HG02884 (cell line): Measurements from ENCODE around the gene PGAP1.

Experiments used
- ATAC-seq: cut with Tn5 transposase; IDR thresholded peaks from one replicate; pipeline ENCODE4 v1.9.1; 2021; ENCODE audit warnings: mild to moderate bottlenecking, moderate library complexity; ENCODE audit not compliant: unreplicated experiment

PGAP1 gene

DNA sequence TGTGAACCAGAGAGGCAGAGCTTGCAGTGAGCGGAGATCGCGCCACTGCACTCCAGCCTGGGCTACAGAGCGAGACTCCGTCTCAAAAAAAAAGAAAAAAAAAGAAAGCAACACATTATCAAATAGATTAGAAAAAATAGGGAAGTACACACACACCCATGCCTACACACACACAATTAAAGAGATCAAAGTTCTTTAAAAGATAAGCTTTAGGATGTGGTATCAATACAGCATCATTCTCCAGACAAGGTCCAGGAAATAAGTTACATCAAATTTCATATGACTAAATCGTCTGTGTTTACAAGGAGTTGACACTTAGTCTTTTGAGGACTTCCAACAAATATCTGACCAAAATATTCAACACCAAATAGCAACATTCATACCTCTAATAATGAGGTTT lies 25.7 kb downstream of the PGAP1 start:
- ATAC-seq: no peak

DNA sequence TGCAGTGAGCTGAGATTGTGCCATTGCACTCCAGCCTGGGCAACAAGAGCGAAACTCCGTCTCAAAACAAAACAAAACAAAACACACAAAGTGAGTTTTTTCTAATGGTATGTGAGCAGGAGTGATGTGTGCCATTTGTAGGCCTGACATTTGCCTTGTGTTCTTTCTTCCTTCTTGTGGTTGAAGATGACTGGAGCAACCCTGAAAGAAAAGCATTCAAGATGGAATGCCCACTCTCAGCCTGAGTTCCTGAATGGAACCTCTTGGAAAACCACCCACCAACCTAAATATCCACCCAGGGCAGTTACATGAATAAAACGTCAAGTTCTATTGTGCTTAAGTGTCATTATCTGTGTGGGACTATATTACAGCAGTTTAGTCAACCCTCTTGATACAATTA lies 26.5 kb downstream of the PGAP1 start:
- ATAC-seq: no peak

DNA sequence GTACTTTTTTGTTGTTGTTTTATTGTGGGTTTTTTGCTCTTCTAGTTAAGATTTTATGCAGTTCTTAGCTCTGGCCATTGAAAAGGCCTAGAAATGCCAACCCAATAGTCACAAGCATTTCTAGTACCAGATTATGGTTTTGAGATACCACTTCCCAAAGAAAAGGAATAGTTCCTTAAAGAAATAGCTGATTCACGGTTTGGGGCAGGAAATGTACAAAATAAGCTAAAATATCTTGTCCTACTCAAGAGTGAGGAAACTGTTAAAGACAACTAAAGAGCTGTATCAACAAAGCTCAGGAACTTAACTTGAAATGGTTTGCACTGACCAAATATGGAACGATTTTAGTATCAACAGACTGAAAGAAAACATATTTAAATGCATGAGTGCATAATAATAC lies 35.4 kb downstream of the PGAP1 start:
- ATAC-seq: no peak

DNA sequence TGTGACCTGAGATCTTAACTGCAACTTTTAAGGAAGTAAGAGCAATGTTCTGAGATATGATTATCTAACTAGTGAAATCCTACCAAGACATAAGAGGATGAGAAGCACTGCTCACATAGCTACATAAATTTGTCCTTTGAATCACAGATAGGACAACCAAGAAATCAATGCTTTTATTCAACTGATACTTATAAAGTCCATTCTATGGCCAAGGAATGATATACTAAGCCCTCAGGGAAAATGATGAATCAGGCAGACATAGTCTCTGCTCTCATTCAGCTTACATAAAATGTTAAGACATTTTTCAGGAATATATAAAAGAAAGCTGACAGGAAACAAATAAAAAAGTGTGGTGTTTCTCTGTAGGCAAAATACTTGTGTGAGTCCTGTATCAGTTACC lies 39.1 kb downstream of the PGAP1 start:
- ATAC-seq: no peak

DNA sequence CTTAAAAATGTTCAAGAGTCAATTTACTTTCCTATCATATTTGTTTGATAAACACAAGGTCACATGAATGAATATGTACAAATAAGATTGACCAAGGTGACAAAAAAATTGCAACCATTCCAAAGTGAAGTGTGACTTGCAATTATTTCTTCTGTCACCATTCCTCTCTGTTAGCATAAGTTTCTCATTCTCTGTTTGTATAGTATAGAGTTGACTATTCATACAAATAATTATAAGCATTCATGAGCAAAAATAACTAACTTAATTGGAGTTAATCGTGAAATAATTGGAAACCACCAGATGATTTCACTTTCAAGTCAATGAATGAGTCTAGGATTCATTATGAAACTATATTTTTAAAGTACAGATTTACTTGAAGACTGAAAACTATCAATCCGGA lies 42.1 kb downstream of the PGAP1 start:
- ATAC-seq: no peak

DNA sequence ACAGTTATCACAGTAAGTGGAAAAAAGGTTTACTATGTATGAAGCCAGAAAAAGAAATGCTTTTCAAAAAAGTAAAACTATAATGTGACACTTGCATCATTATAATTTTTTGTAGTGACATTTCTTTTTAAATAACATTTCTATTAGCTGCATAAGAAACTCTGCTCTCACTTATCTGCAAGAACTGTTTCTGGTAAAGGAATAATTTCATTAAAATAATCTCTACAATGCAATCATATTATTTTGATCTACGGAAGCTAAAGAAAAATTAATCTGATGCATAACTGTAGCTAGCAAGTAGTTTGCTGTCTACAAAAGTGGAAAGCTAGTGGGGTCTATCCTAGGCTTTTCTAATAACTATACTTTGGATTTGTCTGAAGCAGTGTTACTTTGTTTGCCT lies 50.1 kb downstream of the PGAP1 start:
- no peak for ATAC-seq

DNA sequence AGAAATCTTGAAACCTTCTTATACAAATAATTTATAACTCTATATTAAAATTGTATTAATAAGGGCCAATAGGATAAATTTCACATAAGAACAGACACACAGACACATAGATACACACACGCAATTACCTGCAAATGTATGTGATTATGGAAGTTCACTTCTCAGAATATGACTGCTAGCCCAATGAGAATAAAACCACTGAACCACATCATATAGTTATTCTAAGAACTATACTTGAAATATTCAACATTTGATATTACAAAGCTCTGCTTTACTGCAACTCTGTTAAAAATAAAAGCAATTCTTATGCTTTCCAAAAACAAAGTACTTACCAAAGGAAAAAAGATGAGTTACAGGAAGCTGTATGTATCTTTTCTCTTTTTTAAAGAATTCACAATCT lies 51.1 kb downstream of the PGAP1 start:
- ATAC-seq: no peak

DNA sequence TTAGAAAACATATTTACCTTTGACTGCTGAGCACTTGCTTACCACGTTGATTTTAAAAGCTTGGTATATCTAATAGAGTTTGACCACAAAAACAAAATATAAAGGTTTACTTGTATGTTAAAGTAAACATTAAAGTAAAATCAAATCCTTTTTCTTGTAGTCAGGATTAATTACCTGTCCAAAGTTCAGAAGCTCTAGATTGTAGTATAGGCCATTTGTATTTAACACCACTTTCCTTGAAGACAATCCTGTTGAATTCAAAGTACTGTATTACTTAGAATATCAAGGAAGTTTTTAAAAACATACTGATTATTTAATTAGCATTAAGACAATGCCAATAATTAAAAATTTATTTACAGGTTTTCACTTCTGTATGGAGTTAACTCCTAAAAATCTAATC lies 53.0 kb downstream of the PGAP1 start:
- ATAC-seq: no peak

DNA sequence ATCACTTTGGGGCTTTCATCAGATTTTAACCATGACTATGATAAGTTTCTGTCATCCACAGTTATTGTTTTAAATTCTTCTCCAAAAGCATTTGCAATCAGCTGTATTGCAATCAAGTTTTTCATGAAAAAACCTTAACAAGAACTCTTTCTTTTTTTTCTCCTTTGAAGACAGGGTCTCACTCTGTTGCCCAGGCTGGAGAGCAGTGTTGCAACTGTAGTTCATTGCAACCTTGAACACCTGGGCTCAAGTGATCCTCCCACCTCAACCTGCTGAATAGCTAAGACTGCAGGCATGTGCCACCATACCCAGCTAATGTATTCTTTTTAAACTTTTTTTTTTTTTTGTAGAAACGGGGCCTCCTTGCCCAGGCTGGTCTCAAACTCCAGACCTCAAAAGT lies 71.9 kb downstream of the PGAP1 start:
- no peak for ATAC-seq

DNA sequence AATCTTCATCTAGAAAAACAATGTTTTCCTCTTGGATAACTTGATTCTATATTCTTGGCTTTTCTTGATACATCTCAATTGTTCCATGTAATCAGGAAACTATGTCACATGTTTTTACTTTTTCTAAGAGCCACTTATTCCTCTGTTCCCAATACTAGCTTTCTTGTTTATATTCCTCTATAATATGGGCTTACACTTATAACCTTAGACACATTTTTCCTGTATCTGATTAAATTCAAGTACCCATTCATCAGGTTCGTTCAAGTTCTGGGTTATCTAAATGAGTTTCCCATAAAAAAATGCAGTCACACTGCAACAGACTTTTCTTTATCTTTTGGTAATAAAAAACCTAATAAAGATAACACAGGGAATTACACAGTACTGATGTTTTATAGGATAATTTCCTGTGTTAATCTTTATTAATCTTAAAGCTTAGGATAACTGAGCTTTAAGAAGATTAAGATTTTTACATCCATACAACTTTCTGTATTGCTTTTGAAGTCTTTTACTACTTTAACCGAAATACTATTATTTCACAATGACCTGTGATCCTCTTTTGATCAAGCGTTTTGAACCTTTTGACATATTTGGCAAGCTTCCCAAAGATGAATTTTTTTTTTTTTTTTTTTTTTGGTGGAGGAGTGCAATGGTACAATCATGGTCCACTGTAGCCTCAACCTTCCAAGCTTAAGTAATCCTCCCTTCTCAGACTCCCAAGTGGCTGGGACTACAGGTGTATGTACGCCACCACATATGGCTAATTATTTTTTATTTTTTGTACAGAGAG lies 73.0 kb downstream of the PGAP1 start:
- no peak for ATAC-seq

DNA sequence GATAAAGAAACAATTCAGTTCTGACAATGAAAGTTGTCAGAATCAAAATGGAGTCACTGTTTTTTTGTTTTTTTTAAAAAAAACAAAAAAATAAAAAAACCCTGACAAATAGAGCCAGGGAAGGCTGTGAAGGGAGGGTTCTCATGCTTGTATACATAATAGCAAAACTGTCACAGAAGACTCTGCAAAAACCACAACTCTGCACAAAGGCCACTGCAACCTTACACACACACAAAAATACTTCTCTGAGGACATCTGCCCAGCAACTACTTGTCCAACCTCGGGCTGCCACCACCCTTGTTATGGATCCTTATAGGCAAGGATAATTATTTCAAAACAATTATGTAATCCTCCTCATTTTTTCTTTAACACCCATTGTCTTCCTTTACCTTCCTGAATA lies 75.4 kb downstream of the PGAP1 start:
- ATAC-seq: no peak

DNA sequence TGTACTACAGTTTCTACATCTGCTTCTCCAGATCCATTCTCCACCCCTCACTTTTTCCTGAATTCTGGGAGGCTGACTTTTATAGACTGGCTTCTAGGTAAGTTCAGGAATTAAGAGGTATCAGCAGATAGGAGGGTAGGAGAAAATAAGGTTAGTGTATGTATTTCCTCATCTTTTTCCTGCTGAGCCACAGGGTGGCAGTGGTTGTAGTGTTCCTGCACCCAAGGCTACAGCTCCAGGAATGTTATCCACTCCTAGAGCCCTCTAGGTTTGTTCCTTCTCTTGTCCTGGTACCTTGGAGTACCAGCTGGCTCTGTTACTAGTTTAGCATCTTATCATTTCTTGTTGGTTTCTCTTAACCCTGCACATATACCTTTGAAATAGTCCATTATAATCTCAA lies 76.6 kb downstream of the PGAP1 start:
- no peak for ATAC-seq

DNA sequence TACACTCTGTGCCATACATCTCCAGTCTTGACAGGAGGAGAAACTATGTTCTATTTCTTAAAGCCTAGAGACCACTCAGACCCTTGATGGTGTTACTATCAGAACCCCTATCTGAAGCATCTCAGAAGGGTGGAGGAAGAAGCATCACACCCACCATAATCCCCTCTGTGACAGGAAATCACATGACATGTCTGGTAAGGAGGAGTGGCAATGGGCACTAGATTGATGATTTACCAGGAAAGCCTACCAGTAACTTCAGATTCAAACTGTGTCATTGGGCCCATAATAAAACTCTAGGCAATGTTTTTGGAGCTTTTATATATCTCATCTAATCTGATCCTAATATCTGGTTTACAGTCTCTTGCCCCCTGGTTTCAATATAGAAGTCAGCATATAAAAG lies 80.2 kb downstream of the PGAP1 start:
- no peak for ATAC-seq

DNA sequence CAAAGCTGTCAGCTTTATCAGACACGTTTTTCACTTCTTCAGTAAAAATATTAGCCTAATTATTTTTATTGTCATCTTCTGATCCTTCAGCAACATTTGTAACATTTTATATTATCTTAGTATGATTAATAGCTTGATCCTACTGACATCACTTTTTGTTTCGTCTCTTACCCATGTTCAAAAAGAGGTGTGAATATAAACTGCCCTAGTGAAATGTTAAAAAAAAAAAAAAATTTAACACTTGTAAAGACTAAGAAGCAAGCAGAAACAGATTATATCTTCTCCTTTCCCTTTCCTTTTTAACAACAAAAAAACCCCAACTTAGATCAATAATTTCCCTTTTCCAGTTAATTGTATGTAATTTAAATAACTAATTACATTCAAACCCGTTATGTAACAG lies 81.1 kb downstream of the PGAP1 start:
- ATAC-seq: no peak

DNA sequence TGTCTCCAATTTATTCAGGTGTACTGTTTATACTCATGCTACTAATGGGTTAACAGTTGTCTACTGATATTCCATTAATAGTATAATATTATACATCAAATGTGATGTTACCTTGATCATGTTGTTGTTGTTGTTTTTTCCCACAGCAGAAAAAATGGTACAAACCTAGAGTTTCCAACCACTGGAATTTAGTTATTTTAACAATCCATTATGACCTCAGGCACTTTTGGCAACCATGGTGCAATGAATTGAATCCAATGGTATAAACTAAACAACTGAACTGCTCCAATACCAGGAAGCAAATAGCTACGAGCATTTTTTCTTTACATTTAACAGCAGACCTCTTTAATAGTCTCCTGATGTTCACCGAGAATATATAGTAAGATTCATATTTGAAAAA lies 86.3 kb downstream of the PGAP1 start:
- no peak for ATAC-seq

DNA sequence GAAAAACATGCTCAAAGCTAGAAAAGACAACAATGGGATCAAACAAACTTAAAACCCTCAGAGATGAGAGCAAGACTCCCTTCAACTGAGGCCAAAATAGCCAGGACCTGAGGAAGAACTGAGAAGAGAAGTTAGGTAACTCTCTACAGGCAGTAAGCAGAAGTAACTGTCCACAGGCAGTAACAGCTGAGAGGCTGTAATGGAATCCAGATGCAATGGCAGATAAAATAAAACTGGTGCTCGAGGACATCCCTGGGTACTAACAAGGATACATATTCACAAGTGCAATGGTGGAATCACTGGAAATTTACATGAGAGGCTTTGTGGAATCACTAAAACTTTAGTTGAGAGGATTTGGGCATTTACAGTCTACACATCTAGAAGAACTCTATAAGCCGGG lies 86.9 kb downstream of the PGAP1 start:
- ATAC-seq: no peak

DNA sequence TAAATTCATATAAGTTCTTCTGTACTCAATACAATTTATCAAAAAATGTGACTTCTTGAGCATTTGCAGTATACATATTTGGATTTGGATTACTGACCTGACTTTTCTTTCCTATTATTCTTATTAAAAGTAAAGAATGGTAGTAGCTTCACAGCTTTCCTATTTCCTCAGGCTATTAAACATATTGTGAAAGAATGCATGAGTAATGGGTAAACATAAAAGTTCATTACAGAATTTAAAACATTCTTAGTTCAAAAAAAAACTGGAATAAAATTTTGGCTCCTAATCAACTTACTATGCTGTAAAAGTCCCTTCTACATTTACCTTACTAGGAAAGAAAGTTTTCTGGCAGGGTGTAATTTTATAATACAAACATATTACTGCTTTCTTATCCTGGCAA lies 90.1 kb downstream of the PGAP1 start:
- no peak for ATAC-seq

DNA sequence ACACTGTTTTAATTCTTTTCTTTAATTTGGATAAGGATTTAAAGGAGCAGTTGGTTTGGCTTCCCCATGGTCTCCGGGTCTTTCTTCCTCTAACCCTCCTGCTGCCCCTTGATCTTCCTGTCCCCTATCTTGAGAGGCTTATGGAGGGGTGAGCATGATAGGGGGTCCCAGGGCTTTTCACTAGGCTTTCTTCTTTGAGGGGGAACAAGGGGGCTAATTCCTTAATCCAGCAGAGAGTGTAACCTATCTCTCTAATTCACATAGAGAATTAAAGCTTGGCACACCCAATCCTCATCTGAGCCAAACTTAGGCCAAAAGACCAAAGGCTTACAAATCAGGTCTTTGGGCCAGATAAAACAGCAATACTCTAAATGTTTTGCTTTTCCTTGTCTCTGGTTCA lies 95.8 kb downstream of the PGAP1 start:
- no peak for ATAC-seq

DNA sequence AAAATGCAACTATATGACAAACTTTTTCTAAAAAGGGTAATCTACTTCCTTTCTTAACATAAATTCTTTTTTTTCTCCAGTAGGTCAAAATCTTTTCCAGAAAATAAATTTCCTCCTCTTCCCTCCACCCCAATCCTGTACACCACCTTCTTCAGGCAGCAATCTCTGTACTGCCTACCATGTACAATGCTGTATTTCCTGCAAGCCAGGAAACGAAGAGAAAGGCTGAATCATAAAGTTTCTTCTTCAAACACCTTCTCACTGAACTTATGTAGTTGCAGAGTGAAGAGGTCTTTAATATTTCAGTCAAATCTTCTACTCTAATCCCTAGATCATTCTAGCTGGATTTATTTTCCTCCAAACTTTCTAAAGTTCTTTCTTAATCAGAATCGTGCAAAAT lies 99.2 kb downstream of the PGAP1 start:
- ATAC-seq: no peak

DNA sequence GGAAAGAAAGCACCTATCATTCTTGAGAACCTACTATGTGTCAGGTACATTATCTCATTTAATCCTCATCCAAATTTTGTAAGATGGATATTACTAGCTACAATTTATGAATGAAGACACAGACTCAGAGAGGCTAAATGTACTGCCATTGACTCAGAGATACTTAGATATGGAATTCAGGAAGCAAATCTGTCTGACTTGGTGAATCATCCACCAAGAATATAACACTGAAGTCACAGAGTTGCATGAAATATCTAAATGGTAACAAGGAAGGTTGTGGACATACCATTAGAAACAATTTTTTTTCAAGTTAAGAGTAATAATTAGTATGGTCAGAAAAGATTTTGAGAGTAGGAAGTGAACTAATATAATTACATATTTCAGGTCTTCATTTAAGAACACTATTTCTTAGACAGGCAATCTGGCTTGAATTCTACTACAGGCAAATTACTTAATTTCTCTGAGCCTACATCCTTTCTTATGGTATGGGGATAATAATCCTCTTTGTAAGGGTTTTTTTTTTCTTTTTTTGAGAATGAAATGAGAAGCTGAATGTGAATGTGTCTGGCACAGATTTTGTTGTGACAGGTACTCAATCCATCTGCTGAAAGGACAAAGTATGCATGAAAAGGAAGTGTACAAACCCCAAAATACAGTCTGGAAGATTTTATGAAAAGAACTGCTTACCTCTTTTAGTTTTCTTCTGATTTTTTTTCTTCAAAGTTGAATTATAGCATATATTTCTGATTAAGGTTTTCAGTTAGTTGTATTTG lies 102.6 kb downstream of the PGAP1 start:
- ATAC-seq: no peak

DNA sequence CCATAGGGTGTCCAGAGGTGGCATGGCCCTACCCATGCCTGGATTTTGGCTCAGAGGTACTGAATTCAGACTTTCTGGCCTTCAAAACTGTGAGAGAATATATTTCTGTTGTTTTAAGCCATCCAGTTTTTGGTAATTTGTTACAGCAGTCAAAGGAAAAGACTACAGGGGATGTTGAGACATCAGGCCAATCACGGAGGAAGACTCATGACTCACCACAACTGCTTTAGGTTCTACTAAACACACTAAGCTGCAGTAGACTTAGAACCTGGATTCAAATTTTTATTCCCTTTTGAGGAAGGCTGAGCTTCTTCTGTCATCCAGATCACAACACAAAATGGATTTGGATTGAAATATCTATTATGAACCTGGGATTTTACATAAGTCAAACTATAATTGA lies 105.3 kb downstream of the PGAP1 start:
- no peak for ATAC-seq

DNA sequence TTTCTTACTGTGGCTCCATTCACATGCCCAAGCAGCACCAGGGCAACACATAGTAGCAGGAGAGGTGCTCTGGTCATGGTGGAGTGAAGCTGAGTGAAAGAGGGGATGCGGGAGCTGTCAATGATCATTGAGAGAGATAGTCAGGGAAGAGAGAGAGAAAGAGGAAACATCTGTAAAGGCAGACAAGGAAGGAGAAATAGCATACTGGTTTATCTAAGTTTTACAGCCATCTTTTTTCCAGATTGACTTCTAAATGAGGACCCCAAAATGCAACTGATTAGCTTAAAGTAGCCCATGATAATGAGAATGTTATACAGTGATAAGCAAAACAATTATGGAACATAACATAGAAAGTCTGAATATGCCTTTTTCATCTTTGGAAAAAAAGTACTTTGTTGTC lies 117.2 kb downstream of the PGAP1 start, which contains the start of gene C2orf66:
TSS of gene C2orf66 (minus strand) at position 96 of the 400 bp plus-strand sequence. CDS start at position 77, 19 bp downstream.
- no peak for ATAC-seq
